PC-3 (cell line): ENCODE measurements around the gene AP4E1. TPM values are rescaled to one million over a fixed set of nuclear protein-coding genes. Genes with fewer than 3 reads are reported as not detected.
"Not testable (repeated sequence)": the region's sequence is repeated elsewhere in the genome, so short reads cannot be mapped to it uniquely, and the experiment has no call there.

ENCODE experiments used
- ATAC-seq: fragments of 200-7000 bp; cut with Tn5 transposase; 2 replicates; pipeline ENCODE4 v1.9.1; 2020; ENCODE audit warnings: mild to moderate bottlenecking, moderate library complexity
- BruUV-seq: library from RNA; stranded (reverse); fragments of 400-500 nt; replicated peaks from 2 replicates; lab custom pipeline; 2021; lab: Mats Ljungman, UMichigan
- CTCF ChIA-PET: fragments of 300-600 bp; sonication (Branson Sonifier 250); formaldehyde crosslinking; loops from one replicate; lab custom pipeline; 2022; ENCODE audit warnings: antibody characterized with exemption; lab: Charles Lee
- POLR2A ChIA-PET: fragments of 300-600 bp; sonication (Branson Sonifier 250); formaldehyde crosslinking; loops from one replicate; lab custom pipeline; 2022; ENCODE audit warnings: antibody characterized with exemption; ENCODE audit not compliant: unreplicated experiment; lab: Charles Lee
- DNase-seq: peaks from one replicate; pipeline ENCODE4 v3.0.0-alpha.2; 2015
- H2AFZ ChIP-seq: fragments of 300-600 bp; sonication (generic); 2 replicates; pipeline ENCODE4 v1.6.0; 2016; ENCODE audit warnings: antibody characterized with exemption, low read length
- H3F3A ChIP-seq: fragments of 300-600 bp; sonication (generic); one replicate; pipeline ENCODE4 v1.6.0; 2017; ENCODE audit warnings: antibody characterized with exemption, low read length, control low read depth, mild to moderate bottlenecking; ENCODE audit not compliant: unreplicated experiment
- H3K27ac ChIP-seq: fragments of 300-600 bp; sonication (generic); 2 replicates; pipeline ENCODE4 v1.5.1; 2016; ENCODE audit warnings: mild to moderate bottlenecking, low read length
- H3K27me3 ChIP-seq: fragments of 300-600 bp; sonication (generic); 2 replicates; pipeline ENCODE4 v1.6.1; 2016; ENCODE audit warnings: low read length, mixed read lengths
- H3K36me3 ChIP-seq: fragments of 300-600 bp; sonication (generic); 2 replicates; pipeline ENCODE4 v1.6.1; 2016; ENCODE audit warnings: low read depth, mixed run types, low read length, mixed read lengths
- H3K4me1 ChIP-seq: fragments of 300-600 bp; sonication (generic); 2 replicates; pipeline ENCODE4 v1.5.1; 2016; ENCODE audit warnings: low read length; ENCODE audit not compliant: insufficient read depth
- H3K4me2 ChIP-seq: fragments of 300-600 bp; sonication (generic); 2 replicates; pipeline ENCODE4 v1.6.0; 2016; ENCODE audit warnings: low read length
- H3K4me3 ChIP-seq: fragments of 300-600 bp; sonication (generic); 2 replicates; pipeline ENCODE4 v1.5.1; 2016; ENCODE audit warnings: mild to moderate bottlenecking, low read length, mixed read lengths
- H3K79me2 ChIP-seq: fragments of 300-600 bp; sonication (generic); 2 replicates; pipeline ENCODE4 v1.6.1; 2017; ENCODE audit warnings: low read length, mixed read lengths
- H3K9ac ChIP-seq: fragments of 300-600 bp; sonication (generic); 2 replicates; pipeline ENCODE4 v1.6.0; 2016; ENCODE audit warnings: mild to moderate bottlenecking, low read length
- H3K9me2 ChIP-seq: fragments of 300-600 bp; sonication (generic); replicated peaks from 2 replicates; pipeline ENCODE4 v1.6.1; 2016; ENCODE audit warnings: mixed run types, low read length, mixed read lengths
- H3K9me3 ChIP-seq: fragments of 300-600 bp; sonication (generic); 2 replicates; pipeline ENCODE4 v1.6.1; 2016; ENCODE audit warnings: low read length, mixed read lengths
- H4K20me1 ChIP-seq: fragments of 300-600 bp; sonication (generic); 2 replicates; pipeline ENCODE4 v1.6.1; 2016; ENCODE audit warnings: low read length, mixed read lengths
- EZH2 ChIP-seq: fragments of 300-600 bp; sonication (generic); IDR thresholded peaks from one replicate; pipeline ENCODE4 v1.6.1; 2017; ENCODE audit warnings: antibody characterized with exemption, mild to moderate bottlenecking, low read length; ENCODE audit not compliant: unreplicated experiment
- EZH2phosphoT487 ChIP-seq: fragments of 300-600 bp; sonication (generic); IDR thresholded peaks from 2 replicates; pipeline ENCODE4 v1.6.1; 2018; ENCODE audit warnings: mild to moderate bottlenecking, antibody characterized with exemption, low read length, borderline replicate concordance
- intact Hi-C: fragments of 100-400 bp; cut with micrococcal nuclease; formaldehyde crosslinking; loops from 2 replicates; pipeline ENCODE4 v1.9.0; 2023
- total RNA-seq: library from RNA; depleted of rRNA; stranded (reverse); fragments of >200 nt; gene quantifications from 2 replicates; pipeline ENCODE4 v1.2.3, GENCODE V29; 2014
- TF ChIP-seq, protein P1 (sequence below): fragments of 300-600 bp; sonication (generic); conservative IDR thresholded peaks from 2 replicates; pipeline ENCODE4 v1.5.1; 2017; ENCODE audit warnings: antibody characterized with exemption, low read depth, mild to moderate bottlenecking, low read length

AP4E1 gene
- total RNA-seq, 1 experiment from 2014 or later = 6.0 TPM

DNA sequence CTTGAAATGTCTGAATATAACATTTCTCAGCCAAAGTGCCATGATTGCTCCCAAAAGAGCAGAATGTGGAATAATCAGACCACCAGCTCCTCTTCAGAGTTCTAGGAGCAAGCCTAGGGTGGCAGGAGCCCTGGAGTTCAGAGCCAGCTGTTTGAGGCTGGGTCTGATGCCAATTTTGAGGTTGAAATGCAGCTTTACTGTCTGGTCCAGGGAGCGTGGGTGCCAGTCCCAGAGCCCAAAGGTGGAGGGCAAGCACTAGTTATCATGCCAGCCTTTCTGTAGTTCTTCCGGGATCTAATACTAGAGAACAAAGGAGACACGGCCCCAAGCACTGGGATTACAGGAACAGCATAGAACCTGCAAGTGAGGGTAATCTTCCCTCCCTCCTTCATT lies 117.0 kb downstream of the AP4E1 start:
- Histone ChIP-seq H3K9me2 (no peaks in the 10 kb centered on the region), H3K9ac (no peak overlapping the region), H3K4me1 (peaks cover 7% of the 10 kb centered on the region), H3F3A (no peaks in the 10 kb centered on the region), H4K20me1 (no peaks in the 10 kb centered on the region), H3K79me2 (no peaks in the 10 kb centered on the region), H3K36me3 (no peaks in the 10 kb centered on the region), H3K9me3 (no peaks in the 10 kb centered on the region), H3K4me3 (no peak overlapping the region), H3K27me3 (no peaks in the 10 kb centered on the region), H3K27ac (no peak overlapping the region), H2AFZ (no peak overlapping the region), H3K4me2 (no peak overlapping the region)
- no peak for ATAC-seq
- intact Hi-C loops = no loop called here
- CTCF ChIA-PET = no interaction called here
- TF ChIP-seq EZH2phosphoT487 (no peak), EZH2 (no peak)
- TF ChIP-seq, protein P1, sequence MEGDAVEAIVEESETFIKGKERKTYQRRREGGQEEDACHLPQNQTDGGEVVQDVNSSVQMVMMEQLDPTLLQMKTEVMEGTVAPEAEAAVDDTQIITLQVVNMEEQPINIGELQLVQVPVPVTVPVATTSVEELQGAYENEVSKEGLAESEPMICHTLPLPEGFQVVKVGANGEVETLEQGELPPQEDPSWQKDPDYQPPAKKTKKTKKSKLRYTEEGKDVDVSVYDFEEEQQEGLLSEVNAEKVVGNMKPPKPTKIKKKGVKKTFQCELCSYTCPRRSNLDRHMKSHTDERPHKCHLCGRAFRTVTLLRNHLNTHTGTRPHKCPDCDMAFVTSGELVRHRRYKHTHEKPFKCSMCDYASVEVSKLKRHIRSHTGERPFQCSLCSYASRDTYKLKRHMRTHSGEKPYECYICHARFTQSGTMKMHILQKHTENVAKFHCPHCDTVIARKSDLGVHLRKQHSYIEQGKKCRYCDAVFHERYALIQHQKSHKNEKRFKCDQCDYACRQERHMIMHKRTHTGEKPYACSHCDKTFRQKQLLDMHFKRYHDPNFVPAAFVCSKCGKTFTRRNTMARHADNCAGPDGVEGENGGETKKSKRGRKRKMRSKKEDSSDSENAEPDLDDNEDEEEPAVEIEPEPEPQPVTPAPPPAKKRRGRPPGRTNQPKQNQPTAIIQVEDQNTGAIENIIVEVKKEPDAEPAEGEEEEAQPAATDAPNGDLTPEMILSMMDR = no peak
- POLR2A ChIA-PET = no interaction called here
- BruUV-seq = no TSS peak
- no peak for DNase-seq

DNA sequence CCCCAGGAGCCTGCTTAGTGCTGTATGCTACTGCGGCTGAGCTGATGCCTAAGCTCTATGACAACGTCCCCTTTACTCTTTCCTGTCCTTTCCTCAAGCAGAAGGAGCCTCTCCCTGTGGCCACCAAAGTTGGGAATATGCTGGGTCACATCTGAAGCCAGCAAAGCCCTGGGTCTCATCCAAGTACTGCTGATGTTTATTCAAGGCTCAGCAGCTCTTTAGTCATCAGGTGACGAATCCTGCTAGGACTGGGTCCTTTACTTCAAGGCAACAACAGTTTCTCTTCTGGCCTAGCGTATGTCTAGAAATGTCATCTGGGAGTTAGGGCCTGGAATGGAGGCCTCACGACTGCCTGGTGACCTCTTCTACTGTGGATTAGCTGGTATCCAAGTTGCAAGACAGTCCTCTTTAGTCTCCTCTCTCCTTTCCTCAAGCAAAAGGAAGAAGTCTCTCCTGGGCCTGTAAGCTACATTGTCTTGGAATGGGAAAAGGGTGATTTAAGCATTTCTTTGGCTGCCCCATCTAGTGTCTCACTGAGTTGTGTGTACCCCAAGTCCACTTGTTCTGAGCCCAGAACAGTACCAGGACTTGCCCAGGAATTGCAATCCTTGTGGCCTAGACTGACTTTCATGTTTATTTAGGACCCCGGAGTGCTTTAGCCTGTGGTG lies 122.3 kb downstream of the AP4E1 start:
- Histone ChIP-seq H4K20me1 (no peaks in the 10 kb centered on the region), H3F3A (no peaks in the 10 kb centered on the region), H3K4me3 (no peak overlapping the region), H3K27me3 (no peaks in the 10 kb centered on the region), H3K79me2 (no peaks in the 10 kb centered on the region), H3K4me2 (peak overlapping the region; percentile 60), H3K36me3 (no peaks in the 10 kb centered on the region), H3K9me3 (no peaks in the 10 kb centered on the region), H3K9ac (peak overlapping the region; percentile 21; the same call in 1 of the 2 replicates), H3K4me1 (peaks cover 15% of the 10 kb centered on the region), H3K9me2 (no peaks in the 10 kb centered on the region), H2AFZ (peak overlapping the region; percentile 58), H3K27ac (peak overlapping the region; percentile 75)
- peak; percentile 98 for ATAC-seq
- intact Hi-C loops = no loop called here
- DNase-seq = peak; percentile 92
- no peak for TF ChIP-seq EZH2phosphoT487
- TF ChIP-seq, protein P1 = no peak
- no peak for TF ChIP-seq EZH2
- ChIA-PET POLR2A (interaction anchor here (0.6 kb wide), 1 partner anchor 466 kb away, joined by 5 read pairs; no protein-coding TSS in a partner anchor), CTCF (no interaction called here)
- no TSS peak for BruUV-seq

DNA sequence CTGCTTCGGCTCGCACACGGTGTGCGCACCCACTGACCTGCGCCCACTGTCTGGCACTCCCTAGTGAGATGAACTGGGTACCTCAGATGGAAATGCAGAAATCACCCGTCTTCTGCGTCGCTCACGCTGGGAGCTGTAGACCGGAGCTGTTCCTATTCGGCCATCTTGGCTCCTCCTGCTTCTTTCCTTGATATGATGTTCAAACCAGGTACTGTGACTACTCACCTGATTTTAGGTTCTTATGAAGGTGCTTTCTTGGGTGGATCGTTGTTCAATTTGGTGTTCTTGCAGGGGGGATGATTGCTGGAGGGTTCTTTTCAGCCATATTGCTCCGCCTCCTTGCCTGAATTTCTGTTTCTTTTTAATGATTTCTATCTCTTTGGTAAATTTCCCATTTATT lies 129.0 kb downstream of the AP4E1 start:
- H3K9ac ChIP-seq, H3K27me3 ChIP-seq, H4K20me1 ChIP-seq, H3K4me3 ChIP-seq, H3K4me2 ChIP-seq, DNase-seq, H3K9me2 ChIP-seq, H3K79me2 ChIP-seq, H3K36me3 ChIP-seq, H3K9me3 ChIP-seq, ATAC-seq, H3K4me1 ChIP-seq, BruUV-seq, H2AFZ ChIP-seq, intact Hi-C loops, H3F3A ChIP-seq, POLR2A ChIA-PET, H3K27ac ChIP-seq, CTCF ChIA-PET: not testable (repeated sequence)
